Amygdala (tissue), 56 donors: Measurements from ENCODE around the gene MDM1.

Experiments
- DNase-seq, 56 donors: peaks; one replicate each; lab custom pipeline; 2025; lab: John Stamatoyannopoulos, UW

The MDM1 gene

GRCh38 chr12:68245180-68246021 is 86.8 kb downstream of the MDM1 start:
- DNase-seq = no peak
